Heart right ventricle (tissue), 16 donors: ENCODE measurements around the gene ATF7. TPM values are rescaled to one million over a fixed set of nuclear protein-coding genes. Genes with fewer than 3 reads are reported as not detected.

Experiments used
- ATAC-seq, 8 donors: fragments of 200-7000 bp; cut with Tn5 transposase; one replicate each; pipeline ENCODE4 v1.9.1; 2020; ENCODE audit warnings: mild to moderate bottlenecking in 8 of 8, moderate library complexity in 8 of 8, moderate number of reproducible peaks in 1 of 8
- DNase-seq, 2 donors: peaks; one replicate each; pipeline ENCODE4 v3.0.0-alpha.2; 2020
- H3K27ac ChIP-seq, 10 donors: fragments of 200-600 bp; sonication (generic) in 2 of 10; one replicate each; pipeline versions ENCODE4 v1.5.0 to v1.8.0; 2020 to 2022; ENCODE audit warnings: mild to moderate bottlenecking in 3 of 10
- H3K27me3 ChIP-seq, 7 donors: fragments of 200-600 bp; one replicate each; pipeline ENCODE4 v1.8.0; 2021 to 2022; ENCODE audit warnings: mild to moderate bottlenecking in 2 of 7
- H3K36me3 ChIP-seq, 9 donors: fragments of 200-600 bp; sonication (generic) in 1 of 9; one replicate each; pipeline versions ENCODE4 v1.5.0 to v1.8.0; 2020 to 2022; ENCODE audit warnings: mild to moderate bottlenecking in 2 of 9
- H3K4me1 ChIP-seq, 9 donors: fragments of 200-600 bp; sonication (generic) in 1 of 9; one replicate each; pipeline versions ENCODE4 v1.5.0 to v1.8.0; 2020 to 2022; ENCODE audit warnings: mild to moderate bottlenecking in 4 of 9
- H3K4me3 ChIP-seq, 10 donors: fragments of 200-600 bp; sonication (generic) in 2 of 10; one replicate each; pipeline versions ENCODE4 v1.5.0 to v1.8.0; 2020 to 2022; ENCODE audit warnings: mild to moderate bottlenecking in 7 of 10, moderate library complexity in 2 of 10
- H3K9me3 ChIP-seq, 11 donors: fragments of 200-600 bp in 10 of 11; sonication (generic) in 2 of 11; one replicate each; pipeline versions ENCODE4 v1.5.0 to v1.8.0; 2013 to 2022; ENCODE audit warnings: mild to moderate bottlenecking in 2 of 11, control low read depth in 1 of 11, moderate library complexity in 1 of 11
- WGBS, 2 donors: extraction: QIAGEN DNeasy Blood & Tissue Kit; methylation state at CpG; one replicate each; pipeline ENCODE4 v1.1.7; 2013; ENCODE audit warnings: inconsistent platforms in 1 of 2; 5-methylcytosine and 5-hydroxymethylcytosine counted together
- intact Hi-C, 10 donors: fragments of 100-400 bp; cut with DNase I; formaldehyde crosslinking; loops; one replicate each; pipeline versions ENCODE4 v1.11.1 to v1.14.2; 2022
- polyA plus RNA-seq, 2 donors: library from polyadenylated mRNA; stranded (reverse); fragments of 200-250 nt; gene quantifications; one replicate each; pipeline ENCODE4 v1.2.3, GENCODE V29; 2013
- total RNA-seq, 10 donors: library from RNA; stranded (reverse); fragmentation: NEBNext Ultra II Directional in 3 of 10; extraction: Animal tissue kit (Norgen Biotek cat#: 25700) in 3 of 10; gene quantifications; one replicate each; pipeline versions ENCODE4 v1.2.1 to v1.2.4, GENCODE V29; 2021 to 2023
- TF ChIP-seq, protein P1 (sequence below), 9 donors: fragments of 200-600 bp; sonication (generic) in 2 of 9; IDR thresholded peaks; one replicate each; pipeline versions ENCODE4 v1.5.0 to v1.8.0; 2021 to 2022; ENCODE audit warnings: antibody characterized with exemption in 9 of 9, mild to moderate bottlenecking in 5 of 9, moderate library complexity in 1 of 9
- donor health status: Arrhythmogenic right ventricular cardiomyopathy.
- donor health status: ischemic (EF 13 %, LVEDD 7.1; RV severe dilation, severe dysfunction).
- donor health status: healthy with polysubstance abuse.
- donor health status: DM: no; HTN: yes; CAD: no.
- donor health status: DM: no; HTN: no; CAD: no.
- donor health status: ischemic (EF 25% LVEDD 6.9; RV normal size, moderate dysfunction).
- donor health status: ischemic (EF 25% LVEDD 5.7; RV mildly dilated, moderate dysfunction).
- donor health status: healthy.
- donor health status: DM: yes; HTN: yes; CAD: no.
- donor health status: Ischemic cardiomyopathy.
- donor health status: ischemic (EF 35%, LVEDD 5.7; RV mildly dilated, moderate dysfunction).
- donor health status: nonischemic (EF 11% LVEDD 7.7; RV severe dilation, severe dysfunction).
- donor health status: DM: yes; HTN: yes; CAD: no.
- donor health status: PGD.
- donor health status: ischemic (EF 29% LVEDD 5.4; RV normal size, mild dysfunction).
- donor health status: nonischemic (EF 23%, LVEDD 6.1; RV moderate dilation, normal function).

The ATF7 gene
- total and polyA plus RNA-seq, 12 donors = 12.6 to 47.8 (median 33.7) TPM

DNA sequence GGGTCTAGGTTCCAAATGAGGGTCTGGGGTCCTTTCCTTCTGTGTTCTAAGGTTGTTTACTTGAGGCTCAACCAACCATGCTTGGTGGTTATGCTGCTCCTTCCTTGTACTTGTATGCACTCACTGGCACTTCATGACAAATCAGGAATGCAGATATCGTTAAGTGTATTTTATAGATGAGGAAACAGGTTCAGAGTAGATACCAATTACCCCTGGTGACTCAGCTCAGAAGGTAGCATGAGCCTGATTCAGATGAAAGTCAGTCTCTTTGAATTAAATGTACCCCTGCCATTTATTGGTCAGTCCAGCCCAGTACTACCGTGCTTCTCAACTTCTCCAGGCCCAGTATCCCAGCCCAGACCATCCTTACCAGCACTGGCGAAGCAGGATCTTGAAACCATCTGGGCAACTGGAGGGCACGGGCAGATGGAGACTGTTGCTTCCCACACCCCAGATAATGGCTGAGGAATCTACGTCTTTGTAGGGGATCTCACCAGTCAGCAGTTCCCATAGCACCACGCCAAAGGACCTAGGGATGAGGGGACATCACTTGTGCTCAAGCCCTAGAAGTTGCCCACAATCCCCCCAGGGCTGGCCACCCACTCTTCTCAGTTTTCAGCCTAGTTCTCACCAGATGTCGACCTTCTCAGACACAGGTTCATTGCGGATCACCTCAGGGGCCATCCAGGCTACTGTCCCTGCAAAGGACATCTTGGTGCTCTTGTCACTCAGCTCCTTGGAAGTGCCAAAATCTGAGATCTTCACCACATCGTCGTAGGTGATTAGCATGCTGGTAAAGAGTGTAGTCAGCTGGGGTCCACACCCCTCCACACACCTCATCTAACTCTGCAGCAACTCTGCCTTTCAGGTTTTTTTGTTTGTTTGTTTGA is 141.3 kb downstream of the ATF7 start:
- no peak for DNase-seq
- 81 to 83% methylated on average over 10 of the region's 10 CpGs for WGBS, 2 donors
- no peak for ATAC-seq
- intact Hi-C loops = no loop called here
- no peak overlapping the region for H3K27ac ChIP-seq
- no peak overlapping the region for H3K4me3 ChIP-seq
- TF ChIP-seq, protein P1, sequence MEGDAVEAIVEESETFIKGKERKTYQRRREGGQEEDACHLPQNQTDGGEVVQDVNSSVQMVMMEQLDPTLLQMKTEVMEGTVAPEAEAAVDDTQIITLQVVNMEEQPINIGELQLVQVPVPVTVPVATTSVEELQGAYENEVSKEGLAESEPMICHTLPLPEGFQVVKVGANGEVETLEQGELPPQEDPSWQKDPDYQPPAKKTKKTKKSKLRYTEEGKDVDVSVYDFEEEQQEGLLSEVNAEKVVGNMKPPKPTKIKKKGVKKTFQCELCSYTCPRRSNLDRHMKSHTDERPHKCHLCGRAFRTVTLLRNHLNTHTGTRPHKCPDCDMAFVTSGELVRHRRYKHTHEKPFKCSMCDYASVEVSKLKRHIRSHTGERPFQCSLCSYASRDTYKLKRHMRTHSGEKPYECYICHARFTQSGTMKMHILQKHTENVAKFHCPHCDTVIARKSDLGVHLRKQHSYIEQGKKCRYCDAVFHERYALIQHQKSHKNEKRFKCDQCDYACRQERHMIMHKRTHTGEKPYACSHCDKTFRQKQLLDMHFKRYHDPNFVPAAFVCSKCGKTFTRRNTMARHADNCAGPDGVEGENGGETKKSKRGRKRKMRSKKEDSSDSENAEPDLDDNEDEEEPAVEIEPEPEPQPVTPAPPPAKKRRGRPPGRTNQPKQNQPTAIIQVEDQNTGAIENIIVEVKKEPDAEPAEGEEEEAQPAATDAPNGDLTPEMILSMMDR (IDR thresholded peaks at IDR 0.05) = no peak
- no peaks in the 10 kb centered on the region for H3K27me3 ChIP-seq
- H3K9me3 ChIP-seq = no peaks in the 10 kb centered on the region
- peaks cover 0 to 86% (median 61%) of the 10 kb centered on the region in 9 donors for H3K36me3 ChIP-seq
- peaks cover 0 to 26% (median 10%) of the 10 kb centered on the region in 9 donors for H3K4me1 ChIP-seq

DNA sequence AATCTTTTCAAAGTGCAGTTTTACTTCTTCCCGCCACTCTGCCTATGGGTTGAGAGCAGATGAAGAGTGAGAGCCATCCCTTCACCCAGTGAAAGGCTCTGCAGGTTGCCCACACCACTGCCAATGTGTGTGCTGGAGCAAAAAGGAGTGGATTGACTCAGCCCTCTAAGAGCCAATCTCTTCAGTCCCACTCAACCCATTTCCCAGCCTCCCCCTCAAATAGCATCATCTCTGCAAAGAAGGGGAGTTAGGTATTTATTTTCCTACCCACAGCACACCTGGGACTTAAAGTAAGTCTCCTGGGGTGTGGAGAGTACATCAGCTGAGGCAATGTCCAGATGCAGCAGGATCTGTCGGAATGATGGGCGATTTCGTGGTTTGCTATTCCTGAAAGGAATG is 142.2 kb downstream of the ATF7 start:
- H3K36me3 ChIP-seq = peaks cover 2 to 95% (median 66%) of the 10 kb centered on the region in 9 donors
- 90 to 96% methylated on average over 4 of the region's 4 CpGs for WGBS, 2 donors
- ATAC-seq = no peak

GRCh38 chr12:53483225-53483978 is 142.8 kb downstream of the ATF7 start:
- Histone ChIP-seq H3K4me1 (peaks cover 0 to 31% (median 14%) of the 10 kb centered on the region in 9 donors), H3K27ac (peak overlapping the region in 2 of 10 donors; percentile 2 to 64), H3K36me3 (peaks cover 3 to 100% (median 70%) of the 10 kb centered on the region in 9 donors), H3K27me3 (no peaks in the 10 kb centered on the region), H3K4me3 (no peak overlapping the region), H3K9me3 (no peaks in the 10 kb centered on the region)
- intact Hi-C loops = no loop called here
- TF ChIP-seq, protein P1 (IDR thresholded peaks at IDR 0.05) = no peak
- 68 to 73% methylated on average over 9 of the region's 9 CpGs for WGBS, 2 donors
- DNase-seq (no peak), ATAC-seq (peak in 5 of 8 donors; percentile 3 to 7 (median 5))

More for the DNA sequence above, 142.2 kb downstream of the ATF7 start:
- intact Hi-C loops = no loop called here
- DNase-seq = no peak
- H3K4me1 ChIP-seq = peaks cover 0 to 26% (median 10%) of the 10 kb centered on the region in 9 donors
- no peaks in the 10 kb centered on the region for H3K9me3 ChIP-seq
- TF ChIP-seq, protein P1 (IDR thresholded peaks at IDR 0.05) = no peak
- H3K4me3 ChIP-seq = no peak overlapping the region
- no peak overlapping the region for H3K27ac ChIP-seq
- no peaks in the 10 kb centered on the region for H3K27me3 ChIP-seq

DNA sequence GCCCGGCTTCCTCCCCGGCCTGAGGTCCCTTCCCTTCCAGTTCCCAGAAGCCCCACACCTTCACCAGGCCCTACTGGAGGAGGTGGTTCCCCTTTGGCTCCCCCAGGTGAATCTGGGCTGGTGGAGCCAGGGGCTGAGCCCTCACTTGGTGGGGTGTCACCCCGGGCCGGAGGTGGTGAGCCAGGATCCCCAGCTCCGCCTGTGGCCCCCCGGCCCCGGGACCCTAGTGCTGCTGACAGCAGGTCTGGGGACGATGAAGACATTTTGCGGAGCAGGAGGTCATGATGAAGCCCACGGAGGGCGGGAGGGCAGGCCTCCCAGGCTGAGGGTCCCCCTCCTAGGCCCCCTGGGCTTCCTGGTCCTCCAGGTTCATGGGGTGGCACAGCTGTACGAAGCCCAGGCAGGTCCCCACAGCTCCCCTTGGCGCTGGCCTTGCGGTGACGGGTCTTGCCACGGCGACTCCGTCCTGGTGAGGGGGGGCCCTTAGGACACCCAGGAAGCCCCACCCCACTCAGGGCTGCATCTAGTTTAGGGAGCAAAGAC is 143.5 kb downstream of the ATF7 start:
- intact Hi-C loops = no loop called here
- H3K9me3 ChIP-seq = no peaks in the 10 kb centered on the region
- H3K4me3 ChIP-seq = no peak overlapping the region
- H3K27me3 ChIP-seq = no peaks in the 10 kb centered on the region
- ATAC-seq (peak in 6 of 8 donors; percentile 8 to 47 (median 18)), DNase-seq (no peak)
- 76 to 77% methylated on average over 18 of the region's 18 CpGs for WGBS, 2 donors
- TF ChIP-seq, protein P1 (IDR thresholded peaks at IDR 0.05) = no peak
- H3K36me3 ChIP-seq = peaks cover 3 to 100% (median 74%) of the 10 kb centered on the region in 9 donors
- H3K4me1 ChIP-seq = peaks cover 0 to 38% (median 21%) of the 10 kb centered on the region in 9 donors
- peak overlapping the region in 3 of 10 donors; percentile 2 to 64 (median 16) for H3K27ac ChIP-seq
